ENCODE data around the gene ACBD6.

The ACBD6 gene

GRCh38 chr1:180241716-180242544 lies 260.4 kb downstream of the ACBD6 start:
- no peak for DNase-seq (ENCODE audit: low spot score)

DNA sequence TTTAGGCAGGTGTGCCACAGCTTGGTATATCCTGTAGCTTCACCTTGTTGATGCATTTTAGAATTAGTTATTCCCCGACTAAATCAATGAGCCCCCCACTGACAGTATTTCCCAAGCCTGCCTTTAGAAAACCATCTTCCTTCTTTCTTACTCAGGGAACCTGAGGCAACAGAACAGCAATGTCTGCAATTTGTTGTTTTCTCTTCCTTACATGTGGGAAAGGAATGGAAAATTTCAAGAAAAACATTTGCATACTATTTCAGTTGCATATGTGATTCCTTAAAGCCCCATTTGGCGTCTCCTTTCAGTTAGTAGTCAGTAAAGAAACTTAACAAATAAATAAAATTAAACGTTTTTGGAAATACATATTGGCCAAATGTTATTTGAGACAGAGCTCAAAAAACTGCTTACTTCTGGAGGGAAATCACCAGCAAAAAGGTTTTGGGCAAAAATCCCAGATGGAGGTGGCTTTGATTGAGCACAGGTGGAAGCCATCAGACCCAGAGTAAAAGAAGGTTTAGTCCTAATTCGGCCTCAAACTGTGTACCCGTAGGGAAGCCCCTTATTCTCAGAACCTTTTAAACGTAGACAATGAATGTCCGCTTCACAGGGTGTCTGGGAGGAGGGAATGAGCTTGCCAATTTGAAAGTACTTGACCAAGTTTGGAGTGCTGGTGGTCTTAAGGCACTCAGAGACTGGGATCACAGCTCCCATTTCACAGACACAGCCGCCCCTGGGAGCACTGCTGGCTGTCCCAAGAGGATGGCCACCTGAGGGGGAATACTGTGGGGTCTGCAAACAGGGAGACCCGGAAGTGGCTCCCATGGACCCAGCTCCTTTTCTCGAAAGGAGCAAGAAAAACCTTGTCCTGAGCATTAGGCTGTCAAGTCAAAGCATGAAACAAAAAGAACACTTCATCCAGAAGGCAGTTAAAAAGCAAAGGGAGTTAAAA lies 263.0 kb downstream of the ACBD6 start:
- DNase-seq (ENCODE audit: low spot score), result no peak

GRCh38 chr1:180238675-180239074 lies 263.7 kb downstream of the ACBD6 start:
- no peak for DNase-seq (ENCODE audit: low spot score)

Data from COLO829 (cell line).